Gastroesophageal sphincter (tissue), 4 donors: ENCODE results near the gene GEMIN7. TPM values are rescaled to one million over a fixed set of nuclear protein-coding genes. Genes with fewer than 3 reads are reported as not detected.

ENCODE experiments used
- ATAC-seq: fragments of 150-250 bp; one replicate; pipeline ENCODE4 v1.9.1; 2016; ENCODE audit warnings: mild to moderate bottlenecking, moderate library complexity
- H3K27ac ChIP-seq, 4 donors: fragments of 200-600 bp; sonication (generic) in 3 of 4; 1 replicate in 3 of 4; 2 replicates in 1 of 4; pipeline ENCODE4 v1.5.1; 2016 to 2019
- H3K27me3 ChIP-seq: fragments of 200-600 bp; sonication (generic); one replicate; pipeline ENCODE4 v1.5.1; 2019
- H3K36me3 ChIP-seq, 2 donors: fragments of 200-600 bp; sonication (generic); one replicate each; pipeline ENCODE4 v1.5.1; 2019; ENCODE audit warnings: control low read depth in 1 of 2
- H3K4me1 ChIP-seq, 3 donors: fragments of 200-600 bp; sonication (generic); 1 replicate in 2 of 3; 2 replicates in 1 of 3; pipeline ENCODE4 v1.5.1; 2016 to 2019; ENCODE audit warnings: control low read depth in 2 of 3
- H3K4me3 ChIP-seq, 2 donors: fragments of 200-600 bp; sonication (generic); one replicate each; pipeline ENCODE4 v1.5.1; 2019; ENCODE audit warnings: mild to moderate bottlenecking in 1 of 2, moderate library complexity in 1 of 2
- H3K9me3 ChIP-seq, 3 donors: fragments of 200-600 bp; sonication (generic); one replicate each; pipeline ENCODE4 v1.5.1; 2017 to 2019; ENCODE audit warnings: control low read depth in 2 of 3
- CTCF ChIP-seq, 4 experiments: fragments of 200-600 bp in 2 of 4; fragments of 450-650 bp in 2 of 4; sonication (generic) in 1 of 4; IDR thresholded peaks; one replicate each; pipeline ENCODE4 v1.5.1; 2017 to 2019; ENCODE audit warnings: antibody characterized with exemption in 4 of 4, mild to moderate bottlenecking in 2 of 4, moderate library complexity in 2 of 4
- EP300 ChIP-seq: sonication (generic); formaldehyde crosslinking; IDR thresholded peaks from one replicate; pipeline ENCODE4 v1.6.1; 2017; ENCODE audit warnings: antibody characterized with exemption, mild to moderate bottlenecking
- POLR2A ChIP-seq, 2 donors: fragments of 450-650 bp; IDR thresholded peaks; one replicate each; pipeline ENCODE4 v1.6.1; 2017; ENCODE audit warnings: antibody characterized with exemption in 2 of 2, mild to moderate bottlenecking in 2 of 2, moderate library complexity in 1 of 2
- POLR2AphosphoS5 ChIP-seq: sonication (generic); formaldehyde crosslinking; IDR thresholded peaks from one replicate; pipeline ENCODE4 v1.6.1; 2017; ENCODE audit warnings: antibody characterized with exemption
- WGBS, 2 donors: methylation state at CpG; one replicate each; pipeline ENCODE4 v1.1.5; 2018; ENCODE audit warnings: low coverage in 1 of 2; 5-methylcytosine and 5-hydroxymethylcytosine counted together
- total RNA-seq, 4 donors: library from RNA; depleted of rRNA; stranded (reverse); fragments of >200 nt; gene quantifications; one replicate each; pipeline ENCODE4 v1.1.0, GENCODE V29; 2016

Gene GEMIN7
- total RNA-seq, 4 donors from 2014 or later: 6.4 to 17.6 (median 14.8) TPM

DNA sequence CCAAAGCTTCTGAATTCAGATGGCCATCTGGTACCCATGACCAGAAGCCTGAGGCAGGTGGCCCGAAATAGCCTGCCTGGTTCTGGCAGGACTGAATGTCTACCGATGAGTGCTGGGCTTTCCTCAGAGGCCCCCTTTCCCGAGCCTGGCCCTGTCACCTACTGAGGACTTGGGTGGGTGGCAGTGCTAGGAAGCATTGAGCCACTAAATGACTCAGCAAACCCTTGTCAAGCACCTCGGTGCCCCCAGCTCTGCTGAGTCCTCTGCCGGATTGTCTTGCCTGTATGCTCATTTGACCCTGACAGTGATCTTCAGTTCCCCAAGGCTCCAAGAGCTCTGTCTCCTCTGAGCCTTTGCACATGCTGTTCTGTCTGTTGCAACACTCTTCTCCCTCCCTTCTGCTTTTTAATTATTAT lies 31.8 kb downstream of the GEMIN7 start:
- peaks cover 0 to under 1% (median 0%) of the 10 kb centered on the region in 3 donors for H3K4me1 ChIP-seq
- 72 to 100% methylated on average over 3 to 4 of the region's 5 CpGs for WGBS, 2 donors
- TF ChIP-seq EP300 (no peak), POLR2AphosphoS5 (no peak), POLR2A (IDR thresholded peaks at IDR 0.05) (no peak), CTCF (IDR thresholded peaks at IDR 0.05) (no peak)

DNA sequence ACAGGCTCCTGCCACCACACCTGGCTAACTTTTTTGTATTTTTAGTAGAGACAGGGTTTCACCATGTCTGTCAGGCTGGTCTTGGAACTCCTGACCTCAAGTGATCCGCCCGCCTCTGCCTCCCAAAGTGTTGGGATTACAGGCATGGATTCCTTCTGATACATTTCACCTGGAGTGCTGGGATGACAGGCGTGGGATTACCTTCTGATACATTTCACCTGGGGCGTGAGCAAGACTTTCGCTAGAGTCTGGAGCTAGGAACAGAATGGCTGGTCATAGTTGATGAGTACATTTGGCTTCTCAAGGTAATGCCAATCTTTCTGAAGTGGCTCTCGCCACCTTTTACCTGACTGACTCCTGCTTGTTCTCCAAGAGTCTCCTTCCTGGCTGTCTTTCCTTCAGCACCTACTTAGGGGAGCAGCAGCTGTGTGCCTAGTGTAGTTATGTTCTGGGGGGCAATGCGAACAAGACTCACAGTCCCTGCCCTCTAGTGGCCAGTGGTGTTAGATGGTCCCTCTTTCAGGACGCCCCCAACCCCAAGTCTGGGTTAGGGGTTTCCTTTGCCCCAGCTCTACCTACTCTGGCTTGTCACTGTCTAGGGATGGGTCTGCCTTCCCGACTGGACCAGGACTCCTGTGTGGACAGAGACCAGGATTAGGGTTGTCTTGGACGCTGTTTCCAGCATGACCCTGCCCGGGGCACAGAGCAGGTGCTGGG lies 33.2 kb downstream of the GEMIN7 start:
- ATAC-seq: no peak
- no peak overlapping the region for H3K27ac ChIP-seq

More for the DNA sequence above, 31.8 kb downstream of the GEMIN7 start:
- H3K27ac ChIP-seq: no peak overlapping the region
- no peak overlapping the region for H3K4me3 ChIP-seq
- ATAC-seq: no peak
- no peaks in the 10 kb centered on the region for H3K36me3 ChIP-seq
- no peaks in the 10 kb centered on the region for H3K27me3 ChIP-seq
- H3K9me3 ChIP-seq: no peaks in the 10 kb centered on the region

DNA sequence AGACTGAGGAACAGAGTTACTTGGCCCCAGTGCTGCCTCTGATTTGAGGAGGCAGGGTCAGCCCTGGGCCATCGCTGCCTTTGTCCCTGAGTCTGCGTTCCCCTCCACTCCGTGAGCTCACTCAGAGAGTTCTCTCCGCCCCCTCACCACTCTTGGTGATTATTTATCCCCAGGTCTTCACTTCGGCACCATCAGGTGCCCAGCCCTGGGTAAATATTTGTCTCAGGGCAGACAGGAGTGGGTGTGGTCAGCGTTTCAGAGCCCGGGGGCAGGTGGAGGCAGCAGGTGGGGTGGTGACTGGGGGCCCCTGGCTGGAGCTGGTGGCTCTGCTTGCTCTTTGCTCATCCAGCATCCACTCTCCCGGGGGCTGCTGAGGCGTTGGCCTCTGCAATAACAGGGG lies 34.6 kb downstream of the GEMIN7 start:
- Histone ChIP-seq H3K36me3 (no peaks in the 10 kb centered on the region), H3K4me3 (no peak overlapping the region), H3K27ac (no peak overlapping the region), H3K27me3 (no peaks in the 10 kb centered on the region), H3K4me1 (peaks cover 0 to 22% (median 4%) of the 10 kb centered on the region in 3 donors), H3K9me3 (no peaks in the 10 kb centered on the region)
- ATAC-seq: no peak
- 80% methylated on average over 2 of the region's 9 CpGs; no CpG with 5 or more reads in 1 of the 2 donors for WGBS, 2 donors
- TF ChIP-seq POLR2AphosphoS5: no peak
- no peak for TF ChIP-seq CTCF (IDR thresholded peaks at IDR 0.05)
- TF ChIP-seq EP300: no peak
- no peak for TF ChIP-seq POLR2A (IDR thresholded peaks at IDR 0.05)

More for the DNA sequence above, 33.2 kb downstream of the GEMIN7 start:
- H3K4me3 ChIP-seq: no peak overlapping the region
- 93% methylated on average over 5 of the region's 11 CpGs; no CpG with 5 or more reads in 1 of the 2 donors for WGBS, 2 donors
- TF ChIP-seq CTCF (IDR thresholded peaks at IDR 0.05): no peak
- TF ChIP-seq EP300: no peak
- no peak for TF ChIP-seq POLR2A (IDR thresholded peaks at IDR 0.05)
- no peak for TF ChIP-seq POLR2AphosphoS5
- H3K36me3 ChIP-seq: no peaks in the 10 kb centered on the region
- H3K4me1 ChIP-seq: peaks cover 0 to 9% (median 0%) of the 10 kb centered on the region in 3 donors
- H3K27me3 ChIP-seq: no peaks in the 10 kb centered on the region
- H3K9me3 ChIP-seq: no peaks in the 10 kb centered on the region

- H3K4me3 ChIP-seq: no peak overlapping the region
- 80% methylated on average over 1 of the region's 4 CpGs; no CpG with 5 or more reads in 1 of the 2 donors for WGBS, 2 donors
- ATAC-seq: no peak
- no peak overlapping the region for H3K27ac ChIP-seq
- H3K9me3 ChIP-seq: no peaks in the 10 kb centered on the region
- H3K27me3 ChIP-seq: no peaks in the 10 kb centered on the region
- H3K36me3 ChIP-seq: no peaks in the 10 kb centered on the region
- peaks cover 0 to 24% (median 4%) of the 10 kb centered on the region in 3 donors for H3K4me1 ChIP-seq
- TF ChIP-seq CTCF (IDR thresholded peaks at IDR 0.05) (no peak), POLR2A (IDR thresholded peaks at IDR 0.05) (no peak), POLR2AphosphoS5 (no peak), EP300 (no peak)
Observed at GRCh38 chr19:45114116-45114515, 35.1 kb downstream of the GEMIN7 start.
